Common myeloid progenitor, CD34-positive (primary cell): ENCODE measurements around the gene CST11.

Experiments used
- CTCF ChIA-PET: fragments of 350-600 bp; sonication (Branson Sonifier 250); formaldehyde crosslinking; loops from one replicate; lab custom pipeline; 2021; ENCODE audit warnings: antibody characterized with exemption; lab: Charles Lee
- POLR2A ChIA-PET: fragments of 350-600 bp; sonication (Branson Sonifier 250); formaldehyde crosslinking; loops from one replicate; lab custom pipeline; 2021; ENCODE audit warnings: antibody characterized with exemption; lab: Charles Lee
- DNase-seq, 3 donors: peaks; one replicate each; pipeline versions ENCODE4 v3.0.0 to v3.0.0-alpha.2; 2013
- H3K27ac ChIP-seq, 2 experiments: 1 replicate in 1 of 2; 2 replicates in 1 of 2; pipeline ENCODE4 v1.7.0; 2013; ENCODE audit warnings: inconsistent platforms in 2 of 2, low read length in 2 of 2, mild to moderate bottlenecking in 2 of 2, low read depth in 1 of 2, moderate library complexity in 1 of 2; ENCODE audit not compliant: severe bottlenecking in 2 of 2, insufficient read depth in 1 of 2, poor library complexity in 1 of 2
- H3K27me3 ChIP-seq, 5 experiments: replicated peaks in 2 of 5; 1 replicate in 3 of 5; 2 replicates in 2 of 5; pipeline versions ENCODE4 v1.6.1 to v1.7.0; 2013; ENCODE audit warnings: low read length in 4 of 5, mild to moderate bottlenecking in 2 of 5, moderate library complexity in 2 of 5, inconsistent platforms in 1 of 5; ENCODE audit not compliant: insufficient read depth in 5 of 5, control insufficient read depth in 4 of 5
- H3K36me3 ChIP-seq, 4 experiments: 1 replicate in 2 of 4; 2 replicates in 2 of 4; pipeline versions ENCODE4 v1.6.1 to v1.7.0; 2013; ENCODE audit warnings: low read length in 3 of 4, control low read depth in 1 of 4, mild to moderate bottlenecking in 1 of 4; ENCODE audit not compliant: control insufficient read depth in 4 of 4, insufficient read depth in 4 of 4
- H3K4me1 ChIP-seq, 4 experiments: 1 replicate in 3 of 4; 2 replicates in 1 of 4; pipeline versions ENCODE4 v1.6.1 to v1.7.1; 2013; ENCODE audit warnings: low read length in 3 of 4, mild to moderate bottlenecking in 3 of 4, control low read depth in 1 of 4, inconsistent platforms in 1 of 4, moderate library complexity in 1 of 4; ENCODE audit not compliant: control insufficient read depth in 4 of 4, insufficient read depth in 4 of 4; ENCODE audit errors: control extremely low read depth in 1 of 4
- H3K4me3 ChIP-seq, 7 experiments: 1 replicate in 4 of 7; 2 replicates in 3 of 7; pipeline versions ENCODE4 v1.5.1 to v1.7.0; 2013; ENCODE audit warnings: mild to moderate bottlenecking in 7 of 7, low read length in 6 of 7, moderate library complexity in 6 of 7, inconsistent platforms in 2 of 7, low read depth in 2 of 7, control low read depth in 1 of 7; ENCODE audit not compliant: insufficient read depth in 4 of 7, control insufficient read depth in 1 of 7; ENCODE audit errors: extremely low read depth in 1 of 7
- H3K9me3 ChIP-seq, 5 experiments: 1 replicate in 4 of 5; 2 replicates in 1 of 5; pipeline versions ENCODE4 v1.6.1 to v1.7.1; 2013; ENCODE audit warnings: low read length in 4 of 5, mild to moderate bottlenecking in 2 of 5, inconsistent platforms in 1 of 5, low read depth in 1 of 5, moderate library complexity in 1 of 5; ENCODE audit not compliant: control insufficient read depth in 4 of 5, insufficient read depth in 2 of 5; ENCODE audit errors: control extremely low read depth in 1 of 5
- WGBS: methylation state at CpG from one replicate; pipeline ENCODE4 v1.1.5; 2013; ENCODE audit not compliant: insufficient coverage; 5-methylcytosine and 5-hydroxymethylcytosine counted together

The CST11 gene

DNA sequence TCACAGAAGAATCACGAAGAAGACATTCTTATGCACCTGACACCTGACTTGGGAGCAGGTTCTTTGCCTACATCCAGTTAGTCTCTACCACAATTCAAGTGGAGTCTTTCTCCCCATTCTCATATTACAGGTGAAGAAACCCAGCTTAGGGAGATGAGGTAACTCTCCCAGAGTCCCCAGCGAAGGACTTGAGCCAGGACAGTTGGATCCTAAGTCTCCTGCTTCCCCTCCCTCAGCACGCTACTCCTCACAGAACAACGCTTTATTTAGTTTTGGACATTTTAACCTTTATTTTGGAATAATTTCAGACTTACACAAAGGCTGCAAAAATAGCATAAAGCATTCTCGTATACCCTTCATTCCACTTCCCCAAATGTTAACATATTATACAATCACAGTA is 14.0 kb downstream of the CST11 start:
- no peak overlapping the region for H3K27ac ChIP-seq
- H3K9me3 ChIP-seq: no peaks in the 10 kb centered on the region
- no peaks in the 10 kb centered on the region for H3K36me3 ChIP-seq
- peaks cover 0 to 4% (median 2%) of the 10 kb centered on the region in 4 experiments for H3K4me1 ChIP-seq
- no peak for DNase-seq
- CTCF ChIA-PET: interaction anchor here (3.4 kb wide), 1 partner anchor 169 kb away, joined by 18 read pairs; no protein-coding TSS in a partner anchor
- POLR2A ChIA-PET: no interaction called here
- no peaks in the 10 kb centered on the region for H3K27me3 ChIP-seq
- WGBS: 61% methylated on average over 2 of the region's 5 CpGs
- H3K4me3 ChIP-seq: no peak overlapping the region

DNA sequence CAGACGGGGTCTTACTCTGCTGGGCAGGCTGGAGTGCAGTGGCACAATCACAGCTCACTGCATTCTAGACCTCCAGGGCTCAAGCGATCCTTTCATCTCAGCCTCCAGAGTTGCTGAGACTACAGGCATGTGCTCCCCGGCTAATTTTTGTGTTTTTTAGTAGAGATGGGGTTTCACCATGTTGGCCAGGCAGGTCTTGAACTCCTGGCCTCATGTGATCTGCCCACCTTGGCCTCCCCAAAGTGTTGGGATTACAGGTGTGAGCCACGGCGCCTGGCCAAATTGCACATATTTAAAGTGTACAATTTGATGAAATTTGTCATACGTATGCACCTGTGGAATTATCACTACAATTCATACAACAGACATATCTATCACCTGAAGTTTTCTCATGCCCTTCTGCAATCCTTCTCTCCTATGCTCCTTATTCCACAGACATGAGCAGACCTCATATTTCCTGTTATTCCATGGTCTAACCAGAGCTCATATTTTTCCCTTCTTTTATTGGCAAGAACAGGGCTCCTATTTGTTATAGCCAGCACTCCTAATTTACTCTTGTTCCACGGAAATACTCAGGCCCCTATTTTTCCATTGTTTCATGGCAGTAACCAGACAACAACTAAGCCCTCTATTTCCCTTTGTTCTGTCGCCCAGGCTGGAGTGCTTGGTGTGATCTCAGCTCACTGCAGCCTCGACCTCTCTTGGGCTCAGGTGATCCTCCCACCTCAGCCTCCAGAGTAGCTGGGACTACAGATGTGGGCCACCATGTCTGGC is 15.4 kb downstream of the CST11 start:
- H3K27me3 ChIP-seq: no peaks in the 10 kb centered on the region
- no peaks in the 10 kb centered on the region for H3K36me3 ChIP-seq
- 98% methylated on average over 8 of the region's 9 CpGs for WGBS
- ChIA-PET CTCF (interaction anchor here (0.9 to 3.4 kb wide), 8 partner anchors 7 to 171 kb away, joined by 3 to 18 read pairs (median 5); partner anchors contain the start of gene NAPB), POLR2A (no interaction called here)
- H3K4me3 ChIP-seq: no peak overlapping the region
- no peaks in the 10 kb centered on the region for H3K9me3 ChIP-seq
- H3K27ac ChIP-seq: no peak overlapping the region
- peaks cover 0 to 4% (median 2%) of the 10 kb centered on the region in 4 experiments for H3K4me1 ChIP-seq
- DNase-seq: no peak

DNA sequence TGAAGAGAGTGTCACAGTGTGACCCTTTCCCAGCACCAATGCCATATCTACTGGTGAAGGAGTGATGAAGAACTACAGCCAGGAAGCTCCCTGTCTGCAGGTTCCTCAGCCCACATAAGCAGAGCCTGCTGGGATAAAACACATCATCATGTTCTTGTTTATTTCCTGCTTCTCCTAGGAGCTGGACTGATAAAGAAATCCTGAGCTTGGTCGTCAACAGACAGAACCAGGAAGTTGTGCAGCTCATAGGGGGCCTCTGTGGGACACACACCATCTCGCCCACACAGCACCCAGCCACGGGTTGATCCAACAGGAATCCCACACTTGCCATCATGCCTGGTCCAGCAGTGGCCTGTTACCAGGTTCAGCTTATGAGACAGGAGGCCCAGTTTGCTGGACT is 16.0 kb downstream of the CST11 start:
- no peak for DNase-seq
- Histone ChIP-seq H3K27me3 (no peaks in the 10 kb centered on the region), H3K27ac (no peak overlapping the region), H3K4me3 (no peak overlapping the region), H3K9me3 (no peaks in the 10 kb centered on the region), H3K4me1 (peaks cover 0 to 4% (median 2%) of the 10 kb centered on the region in 4 experiments), H3K36me3 (no peaks in the 10 kb centered on the region)
- 49% methylated on average over 3 of the region's 3 CpGs for WGBS
- ChIA-PET POLR2A (no interaction called here), CTCF (interaction anchor here (1.0 to 3.4 kb wide), 6 partner anchors 8 to 171 kb away, joined by 3 to 18 read pairs (median 6); partner anchors contain the start of gene NAPB)

DNA sequence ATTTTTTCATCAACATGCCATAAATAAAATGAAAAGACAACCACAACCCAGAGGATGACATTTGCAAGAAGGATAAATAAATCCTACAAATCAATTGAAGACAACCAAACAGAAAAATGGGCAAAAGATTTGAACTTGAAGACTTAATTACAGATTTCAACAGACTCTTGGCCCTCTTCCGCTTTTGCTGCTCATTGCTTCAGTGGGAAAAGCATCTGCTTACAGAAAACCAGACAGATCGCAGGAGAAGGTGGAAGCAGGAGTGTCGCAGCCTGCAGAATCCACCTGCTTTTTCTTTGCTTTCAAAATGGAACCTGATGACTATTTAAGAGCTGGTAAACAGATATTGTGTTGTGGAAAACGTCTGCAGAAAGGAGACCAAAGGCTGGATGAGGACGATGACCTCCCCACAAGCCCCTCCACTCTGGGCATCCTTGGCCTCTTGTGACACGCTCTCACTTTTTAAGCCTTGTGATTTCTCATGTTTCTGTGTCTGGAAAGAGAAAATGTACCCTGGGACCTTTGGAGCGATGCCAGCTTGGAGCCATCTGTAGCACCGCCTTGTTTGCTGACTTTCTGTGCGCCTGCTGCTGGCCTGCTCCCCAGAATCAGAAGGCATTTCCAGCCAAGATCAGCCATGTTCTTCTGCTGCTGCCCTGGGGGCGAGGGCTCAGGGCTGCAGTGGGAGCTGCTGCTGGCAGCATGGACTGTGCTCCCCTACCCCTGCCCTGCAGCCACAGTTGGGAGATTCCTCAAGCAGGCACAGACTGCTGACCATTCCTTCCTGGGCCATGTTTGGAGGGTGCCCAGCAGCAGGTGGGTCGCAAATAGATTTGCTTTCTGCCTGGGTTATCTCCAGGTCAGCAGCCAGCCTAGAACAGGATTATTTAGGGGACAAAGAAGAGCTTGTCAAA is 16.8 kb downstream of the CST11 start:
- DNase-seq: no peak
- H3K27me3 ChIP-seq: no peaks in the 10 kb centered on the region
- ChIA-PET POLR2A (interaction anchor here (0.6 kb wide), 1 partner anchor 839 kb away, joined by 4 read pairs; no protein-coding TSS in a partner anchor), CTCF (interaction anchor here (0.8 to 3.4 kb wide), 5 partner anchors 9 to 172 kb away, joined by 3 to 18 read pairs (median 6); no protein-coding TSS in a partner anchor)
- 84% methylated on average over 9 of the region's 11 CpGs for WGBS
- no peaks in the 10 kb centered on the region for H3K36me3 ChIP-seq
- H3K4me3 ChIP-seq: no peak overlapping the region
- H3K27ac ChIP-seq: no peak overlapping the region
- no peaks in the 10 kb centered on the region for H3K9me3 ChIP-seq
- H3K4me1 ChIP-seq: peaks cover 0 to 4% (median 2%) of the 10 kb centered on the region in 4 experiments

DNA sequence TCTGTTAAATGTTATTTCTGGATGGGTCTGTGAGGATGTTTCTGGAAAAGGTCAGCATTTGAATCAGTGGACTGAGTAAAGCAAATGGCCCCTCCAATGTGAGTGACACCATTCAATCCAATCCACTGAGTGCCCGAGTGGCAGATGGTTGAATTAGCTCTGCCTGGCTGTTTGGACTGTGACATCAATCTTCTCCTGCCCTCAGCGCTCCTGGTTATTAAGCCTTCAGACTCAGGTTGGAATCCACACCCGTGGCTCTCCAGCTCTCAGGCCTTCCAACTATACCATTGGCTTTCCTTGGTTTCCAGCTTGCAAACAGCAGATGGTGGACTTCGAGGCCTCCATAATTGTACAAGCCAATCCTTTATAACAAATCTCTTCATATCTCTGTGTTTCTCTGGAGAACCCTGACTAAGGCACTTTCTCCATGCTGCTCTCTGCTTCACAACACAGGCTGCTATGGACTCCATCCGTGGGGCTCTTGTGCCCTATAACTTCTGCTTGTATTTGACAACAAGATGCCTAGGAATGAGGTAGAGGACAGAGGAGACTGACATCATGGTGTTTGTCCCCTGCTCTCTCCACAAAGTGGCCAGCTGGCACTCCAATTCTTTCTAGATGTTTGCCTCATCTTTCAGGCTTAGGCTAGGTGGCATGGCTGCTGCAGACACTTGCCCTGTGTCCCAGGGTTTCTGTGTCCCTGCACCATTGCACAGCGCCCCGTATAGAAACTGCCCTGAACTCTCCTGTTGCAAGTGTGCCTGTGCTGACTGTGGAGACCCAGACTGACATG is 18.0 kb downstream of the CST11 start:
- no peak for DNase-seq
- no peak overlapping the region for H3K4me3 ChIP-seq
- ChIA-PET CTCF (interaction anchor here (0.6 to 2.3 kb wide), 4 partner anchors 10 to 14 kb away, joined by 3 to 8 read pairs (median 4); no protein-coding TSS in a partner anchor), POLR2A (no interaction called here)
- peaks cover 0 to 4% (median 2%) of the 10 kb centered on the region in 4 experiments for H3K4me1 ChIP-seq
- H3K27ac ChIP-seq: no peak overlapping the region
- no peaks in the 10 kb centered on the region for H3K36me3 ChIP-seq
- no peaks in the 10 kb centered on the region for H3K27me3 ChIP-seq
- no peaks in the 10 kb centered on the region for H3K9me3 ChIP-seq
- WGBS: 100% methylated on average over 7 of the region's 7 CpGs

DNA sequence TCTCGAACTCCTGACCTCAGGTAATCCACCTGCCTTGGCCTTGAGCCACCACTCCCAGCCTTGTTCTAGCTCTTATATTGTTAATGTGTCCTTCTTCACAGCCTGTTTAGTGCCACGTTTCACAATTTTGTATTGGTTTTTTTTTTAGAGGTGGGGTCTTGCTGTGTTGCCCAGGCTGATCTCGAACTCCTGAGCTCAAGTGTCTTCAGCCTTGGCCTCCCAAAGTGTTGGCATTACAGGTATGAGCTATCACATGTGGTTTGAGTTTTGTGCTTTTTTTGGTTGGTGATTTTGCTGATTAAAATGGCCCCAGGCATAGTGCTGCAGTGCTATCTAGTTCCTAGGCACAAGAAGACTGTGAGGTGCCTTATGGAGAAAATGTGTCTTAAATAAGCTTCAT is 19.0 kb downstream of the CST11 start:
- CTCF ChIA-PET: interaction anchor here (0.6 to 1.5 kb wide), 5 partner anchors 8 to 83 kb away, joined by 3 to 5 read pairs (median 3); partner anchors contain the start of gene NXT1
- WGBS: 100% methylated on average over 2 of the region's 3 CpGs
- DNase-seq: no peak
- Histone ChIP-seq H3K4me1 (peaks cover 0 to 4% (median 2%) of the 10 kb centered on the region in 4 experiments), H3K36me3 (no peaks in the 10 kb centered on the region), H3K27ac (no peak overlapping the region), H3K4me3 (no peak overlapping the region), H3K9me3 (no peaks in the 10 kb centered on the region), H3K27me3 (no peaks in the 10 kb centered on the region)
- POLR2A ChIA-PET: no interaction called here
